Left lung (tissue), 10 donors: ENCODE results near the gene FBXO45. TPM values are rescaled to one million over a fixed set of nuclear protein-coding genes. Genes with fewer than 3 reads are reported as not detected.

Experiments used
- ATAC-seq: fragments of 200-7000 bp; cut with Tn5 transposase; one replicate; pipeline ENCODE4 v1.9.1; 2020; ENCODE audit warnings: moderate library complexity
- DNase-seq, 4 donors: peaks; one replicate each; pipeline ENCODE4 v3.0.0-alpha.2; 2013 to 2020
- H3K27ac ChIP-seq, 2 donors: fragments of 200-600 bp; sonication (generic) in 1 of 2; one replicate each; pipeline versions ENCODE4 v1.5.0 to v1.8.0; 2020 to 2021
- H3K27me3 ChIP-seq, 2 donors: fragments of 200-600 bp; sonication (generic) in 1 of 2; one replicate each; pipeline versions ENCODE4 v1.5.0 to v1.8.0; 2020 to 2021
- H3K36me3 ChIP-seq, 2 donors: fragments of 200-600 bp; sonication (generic) in 1 of 2; one replicate each; pipeline versions ENCODE4 v1.5.0 to v1.8.0; 2020 to 2021
- H3K4me1 ChIP-seq, 2 donors: fragments of 200-600 bp; one replicate each; pipeline ENCODE4 v1.8.0; 2021
- H3K4me3 ChIP-seq, 2 donors: fragments of 200-600 bp; sonication (generic) in 1 of 2; one replicate each; pipeline versions ENCODE4 v1.5.0 to v1.8.0; 2020 to 2021; ENCODE audit warnings: mild to moderate bottlenecking in 1 of 2
- H3K9me3 ChIP-seq, 2 donors: fragments of 200-600 bp; sonication (generic) in 1 of 2; one replicate each; pipeline versions ENCODE4 v1.5.0 to v1.8.0; 2020 to 2021
- intact Hi-C, 2 donors: fragments of 100-400 bp; cut with DNase I; formaldehyde crosslinking; loops; one replicate each; pipeline versions ENCODE4 v1.11.2 to v1.14.2; 2022
- polyA plus RNA-seq, 6 donors: library from polyadenylated mRNA; unstranded; fragments of 120-200 nt; gene quantifications; one replicate each; pipeline ENCODE4 v1.2.1, GENCODE V29; 2013; ENCODE audit not compliant: insufficient read length in 6 of 6
- total RNA-seq, 2 donors: library from RNA; stranded (reverse); fragmentation: NEBNext Ultra II Directional; extraction: Animal tissue kit (Norgen Biotek cat#: 25700); gene quantifications; one replicate each; pipeline ENCODE4 v1.2.1, GENCODE V29; 2021
- TF ChIP-seq, protein P1 (sequence below), 2 donors: fragments of 200-600 bp; sonication (generic) in 1 of 2; IDR thresholded peaks; one replicate each; pipeline versions ENCODE4 v1.5.0 to v1.8.0; 2021; ENCODE audit warnings: antibody characterized with exemption in 2 of 2
- donor health status: DM: no; HTN: yes; CAD: no.
- donor health status: DM: no; HTN: no; CAD: no.

FBXO45 gene
- total and polyA plus RNA-seq, 8 donors, result 8.2 to 17.1 (median 14.7) TPM

DNA sequence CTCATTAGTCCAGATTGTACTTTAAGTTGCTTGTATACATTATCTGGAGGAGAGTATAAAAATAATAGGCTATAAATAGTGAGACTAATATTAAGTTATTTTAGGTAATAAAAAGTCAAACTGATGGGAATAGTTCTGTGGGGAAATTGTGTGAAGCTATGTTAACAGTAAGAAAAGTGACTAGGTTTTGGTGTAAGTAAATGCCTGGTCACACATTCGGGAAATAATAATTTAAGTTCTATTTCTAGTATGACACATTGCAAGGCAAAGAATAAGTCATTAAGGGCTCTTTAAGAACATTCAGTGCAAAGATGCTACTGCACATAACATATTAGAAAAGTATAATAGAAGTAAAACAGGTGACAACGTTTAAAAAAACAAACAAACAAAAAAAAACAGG lies 52.2 kb downstream of the FBXO45 start:
- no peaks in the 10 kb centered on the region for H3K36me3 ChIP-seq
- no peaks in the 10 kb centered on the region for H3K27me3 ChIP-seq
- DNase-seq (no peak), ATAC-seq (no peak)
- peaks cover 0 to 75% of the 10 kb centered on the region in 2 donors for H3K4me1 ChIP-seq
- intact Hi-C loops, result no loop called here
- H3K4me3 ChIP-seq, result no peak overlapping the region
- peak overlapping the region in 1 of 2 donors; percentile 60 for H3K27ac ChIP-seq
- H3K9me3 ChIP-seq, result no peaks in the 10 kb centered on the region
- TF ChIP-seq, protein P1, sequence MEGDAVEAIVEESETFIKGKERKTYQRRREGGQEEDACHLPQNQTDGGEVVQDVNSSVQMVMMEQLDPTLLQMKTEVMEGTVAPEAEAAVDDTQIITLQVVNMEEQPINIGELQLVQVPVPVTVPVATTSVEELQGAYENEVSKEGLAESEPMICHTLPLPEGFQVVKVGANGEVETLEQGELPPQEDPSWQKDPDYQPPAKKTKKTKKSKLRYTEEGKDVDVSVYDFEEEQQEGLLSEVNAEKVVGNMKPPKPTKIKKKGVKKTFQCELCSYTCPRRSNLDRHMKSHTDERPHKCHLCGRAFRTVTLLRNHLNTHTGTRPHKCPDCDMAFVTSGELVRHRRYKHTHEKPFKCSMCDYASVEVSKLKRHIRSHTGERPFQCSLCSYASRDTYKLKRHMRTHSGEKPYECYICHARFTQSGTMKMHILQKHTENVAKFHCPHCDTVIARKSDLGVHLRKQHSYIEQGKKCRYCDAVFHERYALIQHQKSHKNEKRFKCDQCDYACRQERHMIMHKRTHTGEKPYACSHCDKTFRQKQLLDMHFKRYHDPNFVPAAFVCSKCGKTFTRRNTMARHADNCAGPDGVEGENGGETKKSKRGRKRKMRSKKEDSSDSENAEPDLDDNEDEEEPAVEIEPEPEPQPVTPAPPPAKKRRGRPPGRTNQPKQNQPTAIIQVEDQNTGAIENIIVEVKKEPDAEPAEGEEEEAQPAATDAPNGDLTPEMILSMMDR (IDR thresholded peaks at IDR 0.05), result no peak

DNA sequence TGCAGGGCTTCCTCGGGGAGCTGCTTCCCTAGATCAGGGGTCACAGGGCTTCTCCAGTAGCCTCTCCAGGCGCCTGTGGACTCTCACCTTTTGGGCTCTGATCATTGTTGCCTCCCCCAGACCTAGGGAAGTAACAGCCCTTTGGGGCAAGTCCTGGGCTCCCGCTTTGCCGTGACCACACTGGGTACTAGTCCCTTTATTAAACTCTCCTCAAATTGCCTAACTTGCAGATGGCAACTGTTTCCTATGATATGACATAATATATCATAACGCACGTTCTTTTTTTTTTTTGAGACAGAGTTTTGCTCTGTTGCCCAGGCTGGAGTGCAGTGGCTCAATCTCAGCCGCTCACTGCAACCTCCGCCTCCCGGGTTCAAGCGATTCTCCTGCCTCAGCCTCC lies 53.2 kb downstream of the FBXO45 start:
- intact Hi-C loops, result no loop called here
- Histone ChIP-seq H3K4me3 (no peak overlapping the region), H3K9me3 (no peaks in the 10 kb centered on the region), H3K27ac (peak overlapping the region in 1 of 2 donors; percentile 28), H3K4me1 (peaks cover 0 to 75% of the 10 kb centered on the region in 2 donors), H3K36me3 (no peaks in the 10 kb centered on the region), H3K27me3 (no peaks in the 10 kb centered on the region)
- no peak for ATAC-seq
- DNase-seq, result no peak
- TF ChIP-seq, protein P1 (IDR thresholded peaks at IDR 0.05), result no peak

- peak in 1 of 4 donors; percentile 49 for DNase-seq
- peak; percentile 70 for ATAC-seq
- H3K4me3 ChIP-seq, result peak overlapping the region in 1 of 2 donors; percentile 17
- peak overlapping the region in 1 of 2 donors; percentile 88 for H3K27ac ChIP-seq
- intact Hi-C loops, result no loop called here
- H3K4me1 ChIP-seq, result peaks cover 0 to 58% of the 10 kb centered on the region in 2 donors
- no peaks in the 10 kb centered on the region for H3K9me3 ChIP-seq
- TF ChIP-seq, protein P1 (IDR thresholded peaks at IDR 0.05), result no peak
- no peaks in the 10 kb centered on the region for H3K36me3 ChIP-seq
- no peaks in the 10 kb centered on the region for H3K27me3 ChIP-seq
These were observed 55.8 kb downstream of the FBXO45 start for GRCh38 chr3:196624067-196624790.

DNA sequence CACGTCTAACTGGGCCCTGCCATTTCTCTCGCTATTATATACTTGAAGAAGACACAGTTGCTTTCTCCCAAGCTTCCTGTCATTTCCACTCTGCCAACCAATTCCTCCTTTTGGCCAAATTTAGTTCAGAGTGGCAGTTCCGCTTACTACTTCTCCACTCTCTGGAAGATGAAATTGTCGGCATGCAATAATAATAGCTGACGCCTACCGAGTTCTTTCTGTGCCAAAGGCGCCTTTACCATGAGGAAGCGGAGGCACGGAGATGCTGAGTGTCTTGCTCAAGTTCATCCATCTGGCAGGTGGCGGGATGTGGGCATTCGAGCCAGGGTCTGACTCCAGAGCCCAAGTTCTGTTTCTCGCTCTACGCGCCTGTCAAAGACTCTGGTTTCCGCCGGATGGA lies 56.4 kb downstream of the FBXO45 start:
- H3K9me3 ChIP-seq, result no peaks in the 10 kb centered on the region
- peaks cover 0 to 60% of the 10 kb centered on the region in 2 donors for H3K4me1 ChIP-seq
- H3K27me3 ChIP-seq, result no peaks in the 10 kb centered on the region
- TF ChIP-seq, protein P1 (IDR thresholded peaks at IDR 0.05), result no peak
- ATAC-seq, result peak; percentile 61
- H3K36me3 ChIP-seq, result no peaks in the 10 kb centered on the region
- peak overlapping the region in 1 of 2 donors; percentile 17 for H3K4me3 ChIP-seq
- intact Hi-C loops, result no loop called here
- peak overlapping the region; percentile 33 to 88 for H3K27ac ChIP-seq
- peak in 1 of 4 donors; percentile 76 for DNase-seq

GRCh38 chr3:196625331-196625730 lies 56.9 kb downstream of the FBXO45 start:
- ATAC-seq (no peak), DNase-seq (no peak)
- TF ChIP-seq, protein P1 (IDR thresholded peaks at IDR 0.05), result no peak
- Histone ChIP-seq H3K4me1 (peaks cover 0 to 56% of the 10 kb centered on the region in 2 donors), H3K27ac (peak overlapping the region; percentile 33 to 88), H3K27me3 (no peaks in the 10 kb centered on the region), H3K4me3 (no peak overlapping the region), H3K36me3 (no peaks in the 10 kb centered on the region), H3K9me3 (no peaks in the 10 kb centered on the region)
- intact Hi-C loops, result no loop called here
